Panc1 (cell line): ENCODE measurements around the gene DBF4B. TPM values are rescaled to one million over a fixed set of nuclear protein-coding genes. Genes with fewer than 3 reads are reported as not detected.

Experiments used
- ATAC-seq: fragments of 200-7000 bp; cut with Tn5 transposase; 2 replicates; pipeline ENCODE4 v1.9.1; 2020; ENCODE audit warnings: mild to moderate bottlenecking, moderate library complexity
- BruUV-seq: library from RNA; stranded (reverse); fragments of 400-500 nt; replicated peaks from 2 replicates; lab custom pipeline; 2021; lab: Mats Ljungman, UMichigan
- CTCF ChIA-PET: fragments of 300-600 bp; sonication (Branson Sonifier 250); formaldehyde crosslinking; loops from one replicate; lab custom pipeline; 2022; ENCODE audit warnings: antibody characterized with exemption; lab: Charles Lee
- POLR2A ChIA-PET: fragments of 300-600 bp; sonication (Branson Sonifier 250); formaldehyde crosslinking; loops from one replicate; lab custom pipeline; 2022; ENCODE audit warnings: antibody characterized with exemption; lab: Charles Lee
- DNase-seq: peaks from one replicate; pipeline ENCODE4 v3.0.0-alpha.2; 2010; ENCODE audit warnings: low read depth, low spot score
- H3K27ac ChIP-seq: 2 replicates; pipeline ENCODE4 v1.5.1; 2011; ENCODE audit warnings: mild to moderate bottlenecking, low read length, inconsistent platforms
- H3K27me3 ChIP-seq: fragments of 200-500 bp; sonication (Bioruptor generic); 2 replicates; pipeline ENCODE4 v1.6.0; 2014; ENCODE audit warnings: low read length, inconsistent platforms; ENCODE audit not compliant: control insufficient read depth, insufficient read depth
- H3K36me3 ChIP-seq: fragments of 200-500 bp; sonication (Bioruptor generic); 2 replicates; pipeline ENCODE4 v1.5.1; 2014; ENCODE audit warnings: inconsistent platforms, mild to moderate bottlenecking, low read length, moderate library complexity; ENCODE audit not compliant: control insufficient read depth, insufficient read depth
- H3K4me1 ChIP-seq: 2 replicates; pipeline ENCODE4 v1.5.1; 2011; ENCODE audit warnings: inconsistent platforms, mild to moderate bottlenecking, low read length, moderate library complexity; ENCODE audit not compliant: control insufficient read depth, insufficient read depth
- H3K4me3 ChIP-seq, 2 experiments: 2 replicates each; pipeline ENCODE4 v1.5.1; 2011 to 2012; ENCODE audit warnings: low read depth in 2 of 2, low read length in 2 of 2, mild to moderate bottlenecking in 2 of 2, inconsistent platforms in 1 of 2, moderate library complexity in 1 of 2
- H3K9me3 ChIP-seq: fragments of 200-500 bp; sonication (Bioruptor generic); 2 replicates; pipeline ENCODE4 v1.5.1; 2014; ENCODE audit warnings: low read depth, mild to moderate bottlenecking, inconsistent platforms, low read length, moderate library complexity; ENCODE audit not compliant: control insufficient read depth, insufficient read depth
- POLR2AphosphoS5 ChIP-seq: IDR thresholded peaks from 2 replicates; pipeline ENCODE4 v1.6.1; 2012; ENCODE audit warnings: mild to moderate bottlenecking, low read depth, low read length, moderate library complexity
- REST ChIP-seq, 2 experiments: IDR thresholded peaks; 2 replicates each; pipeline ENCODE4 v1.6.1; 2011 to 2012; ENCODE audit warnings: low read depth in 2 of 2, control low read depth in 1 of 2, low read length in 1 of 2, mild to moderate bottlenecking in 1 of 2, moderate library complexity in 1 of 2; ENCODE audit not compliant: insufficient read depth in 1 of 2
- SIN3A ChIP-seq: IDR thresholded peaks from 2 replicates; pipeline ENCODE4 v1.6.1; 2012; ENCODE audit warnings: low read depth, mild to moderate bottlenecking, low read length, moderate library complexity, borderline replicate concordance; ENCODE audit not compliant: insufficient read depth
- TCF7L2 ChIP-seq: IDR thresholded peaks from 2 replicates; pipeline ENCODE4 v1.6.1; 2011; ENCODE audit warnings: mild to moderate bottlenecking, low read depth, low read length, inconsistent platforms
- in situ Hi-C: cut with HindIII; loops from 2 replicates; pipeline ENCODE4 v1.10.0; 2016; ENCODE audit warnings: low sequenced_read_pairs, low pct_unique_long_range_greater_than_20kb
- intact Hi-C: fragments of 100-400 bp; cut with micrococcal nuclease; formaldehyde crosslinking; loops from one replicate; pipeline ENCODE4 v1.10.0; 2022; ENCODE audit not compliant: unreplicated experiment
- total RNA-seq: library from RNA; stranded (reverse); gene quantifications from one replicate; pipeline ENCODE4 v1.2.1, GENCODE V29; 2021; ENCODE audit not compliant: unreplicated experiment
- TF ChIP-seq, protein P1 (sequence below): fragments of 450-650 bp; IDR thresholded peaks from 2 replicates; pipeline ENCODE4 v1.5.1; 2017; ENCODE audit warnings: mild to moderate bottlenecking

Gene DBF4B
- total RNA-seq, 1 experiment from 2014 or later: 24.0 TPM

DNA sequence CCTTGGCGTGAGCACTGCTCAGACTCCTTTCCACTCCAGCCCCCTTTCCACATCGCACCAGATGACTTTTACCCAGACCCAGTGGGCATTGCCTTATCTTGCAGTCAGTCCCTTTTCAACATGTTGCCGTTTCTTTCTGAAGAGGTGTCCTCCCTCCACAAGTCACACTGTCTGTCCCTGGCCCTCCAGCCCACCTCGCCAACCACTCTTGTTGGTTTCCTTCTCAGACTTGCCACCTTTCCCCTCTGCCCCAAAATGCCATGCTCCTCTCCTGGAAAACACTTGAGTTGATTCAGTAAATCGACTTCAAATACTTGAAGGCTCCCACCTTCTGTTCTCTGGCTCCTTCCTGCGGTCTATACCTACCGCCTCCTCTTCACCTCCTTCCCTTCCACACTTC lies 42.9 kb downstream of the DBF4B start:
- no peak for DNase-seq
- H3K4me1 ChIP-seq: no peaks in the 10 kb centered on the region
- no peaks in the 10 kb centered on the region for H3K27me3 ChIP-seq
- no peak overlapping the region for H3K4me3 ChIP-seq
- in situ Hi-C loops (no loop called here), intact Hi-C loops (no loop called here)
- H3K9me3 ChIP-seq: no peaks in the 10 kb centered on the region
- POLR2A ChIA-PET: no interaction called here
- H3K36me3 ChIP-seq: no peaks in the 10 kb centered on the region
- CTCF ChIA-PET: no interaction called here
- no TSS peak for BruUV-seq
- TF ChIP-seq POLR2AphosphoS5 (no peak), TCF7L2 (no peak), SIN3A (no peak), REST (IDR thresholded peaks at IDR 0.05; ENCODE audit: insufficient read depth in 1 of 2, low read depth in 2 of 2, low read length in 1 of 2) (no peak)
- TF ChIP-seq, protein P1, sequence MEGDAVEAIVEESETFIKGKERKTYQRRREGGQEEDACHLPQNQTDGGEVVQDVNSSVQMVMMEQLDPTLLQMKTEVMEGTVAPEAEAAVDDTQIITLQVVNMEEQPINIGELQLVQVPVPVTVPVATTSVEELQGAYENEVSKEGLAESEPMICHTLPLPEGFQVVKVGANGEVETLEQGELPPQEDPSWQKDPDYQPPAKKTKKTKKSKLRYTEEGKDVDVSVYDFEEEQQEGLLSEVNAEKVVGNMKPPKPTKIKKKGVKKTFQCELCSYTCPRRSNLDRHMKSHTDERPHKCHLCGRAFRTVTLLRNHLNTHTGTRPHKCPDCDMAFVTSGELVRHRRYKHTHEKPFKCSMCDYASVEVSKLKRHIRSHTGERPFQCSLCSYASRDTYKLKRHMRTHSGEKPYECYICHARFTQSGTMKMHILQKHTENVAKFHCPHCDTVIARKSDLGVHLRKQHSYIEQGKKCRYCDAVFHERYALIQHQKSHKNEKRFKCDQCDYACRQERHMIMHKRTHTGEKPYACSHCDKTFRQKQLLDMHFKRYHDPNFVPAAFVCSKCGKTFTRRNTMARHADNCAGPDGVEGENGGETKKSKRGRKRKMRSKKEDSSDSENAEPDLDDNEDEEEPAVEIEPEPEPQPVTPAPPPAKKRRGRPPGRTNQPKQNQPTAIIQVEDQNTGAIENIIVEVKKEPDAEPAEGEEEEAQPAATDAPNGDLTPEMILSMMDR: no peak
- no peak for ATAC-seq
- no peak overlapping the region for H3K27ac ChIP-seq

GRCh38 chr17:44751806-44752205 lies 43.3 kb downstream of the DBF4B start:
- CTCF ChIA-PET: interaction anchor here (0.6 to 1.0 kb wide), 2 partner anchors 11 to 13 kb away, joined by 3 read pairs; no protein-coding TSS in a partner anchor
- intact Hi-C loops (no loop called here), in situ Hi-C loops (no loop called here)
- ATAC-seq (no peak), DNase-seq (no peak)
- Histone ChIP-seq H3K27me3 (no peaks in the 10 kb centered on the region), H3K4me1 (no peaks in the 10 kb centered on the region), H3K36me3 (no peaks in the 10 kb centered on the region), H3K27ac (no peak overlapping the region), H3K4me3 (no peak overlapping the region), H3K9me3 (no peaks in the 10 kb centered on the region)
- TF ChIP-seq SIN3A: no peak
- TF ChIP-seq REST (IDR thresholded peaks at IDR 0.05; ENCODE audit: insufficient read depth in 1 of 2, low read depth in 2 of 2, low read length in 1 of 2): no peak
- no TSS peak for BruUV-seq
- POLR2A ChIA-PET: no interaction called here
